ENCODE data around the gene CRIP2. TPM values are rescaled to one million over a fixed set of nuclear protein-coding genes. Genes with fewer than 3 reads are reported as not detected.

Gene CRIP2
- total RNA-seq, 4 donors from 2014 or later, result 44.2 to 118 (median 80.7) TPM

- H3K27ac ChIP-seq, result no peak overlapping the region
- no peaks in the 10 kb centered on the region for H3K27me3 ChIP-seq
- H3K9me3 ChIP-seq, result no peaks in the 10 kb centered on the region
- no peak for DNase-seq
- no peak overlapping the region for H3K4me3 ChIP-seq
- intact Hi-C loops (cut with DNase I), result no loop called here
- H3K36me3 ChIP-seq, result peaks cover 0 to 12% (median 0%) of the 10 kb centered on the region in 3 donors
- 80 to 84% methylated on average over 5 to 14 of the region's 21 CpGs for WGBS, 2 donors
- TF ChIP-seq CTCF (IDR thresholded peaks at IDR 0.05), result no peak
- no peak for TF ChIP-seq POLR2A (IDR thresholded peaks at IDR 0.05)
- peaks cover 0 to 22% (median 0%) of the 10 kb centered on the region in 3 donors for H3K4me1 ChIP-seq
These were observed 25.6 kb downstream of the CRIP2 start for GRCh38 chr14:105500036-105500725.

GRCh38 chr14:105500726-105501101 lies 26.1 kb downstream of the CRIP2 start:
- Histone ChIP-seq H3K27ac (no peak overlapping the region), H3K4me3 (no peak overlapping the region), H3K36me3 (peaks cover 0 to 12% (median 0%) of the 10 kb centered on the region in 3 donors), H3K4me1 (peaks cover 0 to 17% (median 0%) of the 10 kb centered on the region in 3 donors), H3K27me3 (no peaks in the 10 kb centered on the region), H3K9me3 (no peaks in the 10 kb centered on the region)
- TF ChIP-seq POLR2A (IDR thresholded peaks at IDR 0.05), result no peak
- no peak for TF ChIP-seq CTCF (IDR thresholded peaks at IDR 0.05)
- 53 to 77% methylated on average over 8 to 9 of the region's 10 CpGs for WGBS, 2 donors
- intact Hi-C loops (cut with DNase I), result no loop called here
- DNase-seq, result no peak

- intact Hi-C loops (cut with DNase I), result no loop called here
- peaks cover 0 to 11% (median 0%) of the 10 kb centered on the region in 3 donors for H3K4me1 ChIP-seq
- H3K4me3 ChIP-seq, result no peak overlapping the region
- TF ChIP-seq CTCF (IDR thresholded peaks at IDR 0.05) (no peak), POLR2A (IDR thresholded peaks at IDR 0.05) (no peak)
- 80 to 83% methylated on average over 12 to 13 of the region's 13 CpGs for WGBS, 2 donors
- DNase-seq, result no peak
- no peak overlapping the region for H3K27ac ChIP-seq
- peaks cover 0 to 12% (median 0%) of the 10 kb centered on the region in 3 donors for H3K36me3 ChIP-seq
- no peaks in the 10 kb centered on the region for H3K27me3 ChIP-seq
- no peaks in the 10 kb centered on the region for H3K9me3 ChIP-seq
These were observed 27.1 kb downstream of the CRIP2 start for GRCh38 chr14:105501504-105502291.

- H3K9me3 ChIP-seq, result no peaks in the 10 kb centered on the region
- H3K4me1 ChIP-seq, result peaks cover 0 to 11% (median 0%) of the 10 kb centered on the region in 3 donors
- H3K27me3 ChIP-seq, result peaks cover 0 to 4% (median 0%) of the 10 kb centered on the region in 4 donors
- WGBS, 2 donors, result 70 to 89% methylated on average over 3 to 4 of the region's 18 CpGs
- TF ChIP-seq CTCF (IDR thresholded peaks at IDR 0.05) (no peak), POLR2A (IDR thresholded peaks at IDR 0.05) (no peak)
- no peak for DNase-seq
- intact Hi-C loops (cut with DNase I), result no loop called here
- H3K36me3 ChIP-seq, result peaks cover 0 to 5% (median 0%) of the 10 kb centered on the region in 3 donors
- no peak overlapping the region for H3K4me3 ChIP-seq
- no peak overlapping the region for H3K27ac ChIP-seq
These were observed 28.1 kb downstream of the CRIP2 start for GRCh38 chr14:105502446-105503295.
